ENCODE results near the gene PNPLA7.

Gene PNPLA7

DNA sequence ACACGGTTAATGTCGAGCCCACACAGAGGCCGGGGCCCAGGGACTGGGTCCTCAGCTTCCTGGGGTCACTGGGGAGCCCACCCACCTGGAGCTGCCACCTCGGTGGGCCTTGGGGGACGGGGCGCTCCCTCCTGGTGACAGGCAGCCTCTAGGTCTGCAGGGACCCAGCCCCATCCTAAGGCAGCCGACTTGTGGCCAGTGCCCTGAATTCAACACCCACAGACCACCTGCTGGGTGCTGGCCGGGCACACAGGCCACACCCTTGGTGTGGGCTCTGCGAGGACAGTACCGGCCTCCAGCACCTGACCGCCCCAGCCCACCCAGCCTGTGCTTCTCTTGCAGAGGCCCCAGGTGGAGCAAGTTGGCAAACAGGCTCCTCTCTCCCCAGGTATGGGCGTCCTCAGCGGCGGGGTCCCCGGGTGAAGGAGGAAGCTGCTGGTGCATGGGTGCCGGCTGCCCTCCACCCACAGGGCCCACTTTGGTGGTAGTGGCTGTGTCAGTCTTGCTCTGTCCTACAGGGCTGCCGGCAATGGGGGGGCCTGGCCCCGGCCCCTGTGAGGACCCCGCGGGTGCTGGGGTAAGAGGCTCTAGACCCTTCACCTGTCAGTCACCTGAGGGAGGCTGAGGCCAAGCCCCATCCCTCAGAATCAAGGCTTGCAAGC, 117.4 kb downstream of the PNPLA7 start:
- DNase-seq = no peak

DNA sequence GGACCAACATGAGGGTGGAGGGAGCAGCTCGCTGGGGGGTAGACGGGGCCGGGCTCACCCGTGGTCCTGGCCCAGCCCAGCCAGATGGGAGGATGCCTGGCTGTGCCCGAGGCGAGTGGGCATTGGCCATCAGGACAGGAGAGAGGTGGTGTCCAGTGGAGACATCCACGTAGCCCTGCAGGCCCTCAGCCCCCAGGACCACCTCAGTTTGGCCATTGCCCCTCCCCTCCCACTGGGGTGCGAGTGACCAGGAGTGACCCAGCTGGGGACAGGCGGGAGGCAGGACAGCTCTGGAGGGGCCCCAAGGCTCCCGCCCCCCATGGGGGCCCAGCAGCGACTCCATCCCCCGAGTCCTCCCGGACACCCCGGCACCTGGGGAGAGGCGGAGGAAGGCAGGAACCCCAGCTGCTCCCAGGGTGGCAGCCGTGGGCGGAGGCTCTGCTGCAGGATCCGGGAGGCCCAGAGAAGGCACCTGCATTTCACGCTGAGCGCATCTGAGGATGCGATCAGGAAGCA, 118.7 kb downstream of the PNPLA7 start:
- no peak for DNase-seq

DNA sequence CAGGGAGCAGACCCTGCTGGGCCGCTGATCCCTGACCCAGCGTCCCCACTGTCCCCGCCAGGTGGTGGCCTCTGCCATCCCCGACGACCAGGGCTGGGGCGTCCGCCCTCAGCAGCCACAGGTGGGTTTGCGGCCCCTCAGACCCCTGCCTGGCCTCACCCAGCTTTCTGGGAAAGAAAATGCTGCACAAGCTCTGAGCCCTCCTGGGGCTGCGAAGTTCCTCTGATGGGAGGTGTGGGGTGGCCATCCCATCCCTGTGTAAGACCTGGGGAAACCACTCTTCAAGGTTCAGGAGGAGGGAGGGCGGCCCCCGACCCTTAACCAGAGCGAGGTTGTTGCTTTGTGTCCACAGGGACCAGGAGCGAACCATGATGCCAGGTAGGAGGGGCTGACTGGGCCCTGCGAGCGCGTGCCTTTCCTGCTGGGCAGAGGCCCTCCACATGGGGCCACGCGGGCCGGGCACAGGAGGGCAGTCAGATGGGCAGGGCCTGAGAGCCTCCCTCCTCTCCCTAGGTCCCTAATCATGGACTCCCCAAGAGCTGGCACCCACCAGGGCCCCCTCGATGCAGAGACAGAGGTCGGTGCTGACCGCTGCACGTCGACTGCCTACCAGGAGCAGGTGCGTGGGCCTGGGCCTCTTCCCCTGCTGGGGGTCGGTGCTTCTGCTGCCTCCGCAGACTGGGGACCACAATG, 119.3 kb downstream of the PNPLA7 start:
- no peak for DNase-seq

DNA sequence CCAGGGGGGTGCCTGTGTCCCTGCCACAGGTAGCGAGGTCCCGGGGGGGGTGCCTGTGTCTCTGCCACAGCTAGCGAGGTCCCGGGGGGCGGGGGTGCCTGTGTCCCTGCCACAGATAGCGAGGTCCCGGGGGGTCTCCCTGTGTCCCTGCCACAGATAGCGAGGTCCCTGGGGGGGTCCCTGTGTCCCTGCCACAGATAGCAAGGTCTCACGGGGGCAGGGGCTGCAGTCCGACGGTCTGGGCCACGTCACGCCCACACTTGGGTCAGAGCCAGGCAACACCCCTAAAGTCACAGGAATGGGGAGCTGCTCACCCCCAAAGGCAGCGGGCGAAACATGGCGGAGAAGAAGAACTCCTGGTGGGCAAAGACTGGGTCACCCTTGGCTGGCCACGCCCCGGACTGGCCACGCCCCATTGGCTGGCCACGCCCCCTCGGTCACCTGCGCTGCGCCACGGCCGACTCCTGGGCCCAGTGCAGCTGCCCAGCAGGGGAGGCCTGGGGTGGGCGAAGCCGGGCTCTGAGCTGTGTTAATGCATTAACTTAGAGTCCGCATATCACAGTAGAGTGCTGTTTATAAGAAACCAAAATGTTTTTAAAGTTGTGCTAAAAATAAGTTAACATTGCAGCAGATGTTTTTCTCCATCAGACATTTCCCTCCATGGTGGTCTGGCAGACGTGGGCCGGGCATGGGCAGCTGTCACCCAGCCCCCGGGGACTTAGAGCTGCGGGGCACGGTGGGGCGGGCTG, 120.1 kb downstream of the PNPLA7 start:
- DNase-seq = no peak

DNA sequence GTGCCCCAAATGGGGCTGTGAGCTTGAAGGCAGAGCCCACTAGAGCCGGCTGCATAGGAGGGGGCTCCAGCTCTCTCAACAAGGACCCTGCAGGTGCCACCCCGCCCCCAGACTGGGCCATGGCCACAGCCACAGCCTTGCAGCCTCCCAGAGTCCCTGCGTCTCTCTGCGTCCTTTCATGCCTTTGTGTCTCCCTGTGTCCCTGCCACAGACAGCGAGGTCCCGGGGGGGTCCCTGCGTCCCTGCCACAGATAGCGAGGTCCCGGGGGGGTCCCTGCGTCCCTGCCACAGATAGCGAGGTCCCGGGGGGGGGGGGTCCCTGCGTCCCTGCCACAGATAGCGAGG, 120.7 kb downstream of the PNPLA7 start:
- DNase-seq = no peak

DNA sequence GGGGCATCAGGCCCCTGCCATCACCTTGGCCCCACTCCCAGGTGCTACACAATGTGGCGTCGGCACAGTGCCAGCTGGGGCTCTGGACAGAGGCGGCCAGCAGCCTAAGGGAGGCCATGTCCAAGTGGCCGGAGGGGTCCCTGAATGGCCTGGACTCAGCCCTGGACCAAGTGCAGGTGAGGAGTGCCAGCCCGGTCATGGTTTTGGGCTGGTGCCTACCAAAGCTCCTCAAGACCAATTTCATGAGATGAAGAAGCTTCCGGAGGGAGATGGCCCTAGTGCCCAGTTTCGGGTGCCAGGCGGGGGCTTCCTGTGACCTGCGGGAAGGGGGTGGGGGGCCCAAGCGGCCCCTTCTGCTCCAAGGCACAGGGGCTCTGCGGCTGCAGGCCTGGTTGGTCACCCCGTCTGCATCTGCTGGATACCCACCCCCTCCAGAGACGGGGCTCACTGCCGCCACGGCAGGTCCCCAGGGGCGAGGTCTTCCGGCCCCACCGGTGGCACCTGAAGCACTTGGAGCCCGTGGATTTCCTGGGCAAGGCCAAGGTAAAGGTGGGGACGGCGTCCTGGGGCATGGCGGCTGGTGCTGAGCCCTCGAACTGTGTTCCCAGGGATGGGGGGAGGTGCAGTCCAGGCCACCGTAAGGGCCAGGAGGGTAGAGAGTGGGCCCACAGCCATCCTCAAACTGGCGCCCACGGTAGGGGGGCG, 121.2 kb downstream of the PNPLA7 start:
- DNase-seq = no peak

DNA sequence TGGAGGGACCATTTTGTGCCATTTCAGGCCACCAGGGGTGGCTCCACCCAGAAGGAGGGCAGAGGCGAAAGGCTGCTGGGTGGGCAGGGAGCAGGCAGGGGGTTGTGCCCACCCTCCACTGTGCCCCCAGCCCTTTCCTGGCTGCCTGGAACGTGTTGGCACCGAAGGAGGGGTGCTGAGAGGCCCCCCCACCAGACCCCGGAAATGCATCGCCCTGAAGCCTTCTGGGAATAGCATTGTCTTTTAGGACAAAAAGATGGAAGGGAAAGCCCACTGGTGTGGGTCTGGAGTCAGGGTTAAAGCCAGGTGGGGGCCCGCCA, 121.9 kb downstream of the PNPLA7 start:
- no peak for DNase-seq

DNA sequence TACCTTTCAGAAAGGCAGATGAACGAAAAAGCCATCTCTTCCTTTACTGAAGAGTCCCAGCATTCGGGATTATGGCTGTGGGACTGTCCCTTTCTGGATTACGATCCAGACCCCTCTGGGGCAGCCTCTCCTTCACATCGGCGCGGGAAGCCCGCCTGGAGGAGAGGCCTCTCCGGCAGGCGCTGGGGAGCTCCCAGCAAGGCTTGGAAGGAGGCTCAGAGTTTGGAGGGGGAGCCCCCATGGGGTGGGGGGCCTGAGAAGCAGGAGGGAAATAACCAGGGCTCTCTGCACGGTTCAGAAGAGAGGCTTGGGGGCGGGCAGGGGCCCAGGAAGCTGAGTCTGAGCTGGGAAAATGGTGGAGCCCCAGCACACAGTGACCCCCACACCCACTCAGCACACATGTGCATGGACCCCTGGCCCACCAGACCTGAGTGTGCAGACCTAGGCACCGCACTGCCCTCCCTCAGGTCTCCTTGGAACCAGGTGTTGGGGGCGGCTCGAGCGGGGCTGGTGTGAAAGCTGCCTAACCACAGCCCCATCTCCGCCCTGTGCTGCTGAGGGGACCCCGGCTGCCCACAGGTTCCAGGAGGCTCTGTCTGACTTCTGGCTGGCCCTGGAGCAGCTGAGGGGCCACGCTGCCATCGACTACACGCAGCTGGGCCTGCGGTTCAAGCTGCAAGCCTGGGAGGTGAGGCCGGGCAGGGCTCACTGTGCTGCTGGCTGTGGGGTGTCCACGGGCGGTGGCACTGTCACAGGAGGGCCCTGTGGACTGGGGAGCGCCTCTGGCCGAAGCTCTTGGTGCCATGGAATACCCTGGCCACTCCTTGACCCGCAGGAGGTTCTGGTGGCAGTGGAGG, 122.5 kb downstream of the PNPLA7 start:
- DNase-seq = no peak

DNA sequence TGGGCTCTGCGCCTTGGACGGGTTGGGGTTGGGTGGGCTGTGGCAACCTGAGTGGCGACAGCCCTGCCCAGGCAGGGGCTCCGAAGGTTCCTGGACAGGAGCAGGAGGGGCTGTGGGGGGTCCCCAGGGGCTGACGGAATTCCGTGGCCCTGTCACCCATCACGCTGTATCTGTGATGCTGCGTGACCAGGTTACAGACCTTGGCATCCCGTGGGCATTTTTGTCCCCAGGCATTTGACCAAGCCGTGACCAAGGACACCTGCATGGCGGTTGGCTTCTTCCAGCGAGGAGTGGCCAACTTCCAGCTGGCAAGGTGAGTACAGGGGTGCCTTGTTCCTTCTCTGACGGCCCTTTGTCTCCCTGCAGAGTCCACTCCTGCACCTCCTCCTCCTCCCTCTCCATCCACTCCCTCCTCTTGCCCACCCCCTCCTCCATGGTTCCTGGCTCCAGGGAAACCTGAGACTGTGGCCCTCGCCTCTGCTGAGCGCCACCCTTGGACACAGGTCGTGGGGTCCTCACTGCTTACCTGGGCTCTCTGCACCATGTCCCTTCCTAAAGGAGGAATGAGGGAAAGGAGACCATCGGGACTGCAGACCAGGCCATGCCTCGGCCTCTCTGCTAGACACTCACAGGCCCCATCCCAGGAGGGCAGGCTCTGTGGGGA, 124.1 kb downstream of the PNPLA7 start:
- DNase-seq = no peak

DNA sequence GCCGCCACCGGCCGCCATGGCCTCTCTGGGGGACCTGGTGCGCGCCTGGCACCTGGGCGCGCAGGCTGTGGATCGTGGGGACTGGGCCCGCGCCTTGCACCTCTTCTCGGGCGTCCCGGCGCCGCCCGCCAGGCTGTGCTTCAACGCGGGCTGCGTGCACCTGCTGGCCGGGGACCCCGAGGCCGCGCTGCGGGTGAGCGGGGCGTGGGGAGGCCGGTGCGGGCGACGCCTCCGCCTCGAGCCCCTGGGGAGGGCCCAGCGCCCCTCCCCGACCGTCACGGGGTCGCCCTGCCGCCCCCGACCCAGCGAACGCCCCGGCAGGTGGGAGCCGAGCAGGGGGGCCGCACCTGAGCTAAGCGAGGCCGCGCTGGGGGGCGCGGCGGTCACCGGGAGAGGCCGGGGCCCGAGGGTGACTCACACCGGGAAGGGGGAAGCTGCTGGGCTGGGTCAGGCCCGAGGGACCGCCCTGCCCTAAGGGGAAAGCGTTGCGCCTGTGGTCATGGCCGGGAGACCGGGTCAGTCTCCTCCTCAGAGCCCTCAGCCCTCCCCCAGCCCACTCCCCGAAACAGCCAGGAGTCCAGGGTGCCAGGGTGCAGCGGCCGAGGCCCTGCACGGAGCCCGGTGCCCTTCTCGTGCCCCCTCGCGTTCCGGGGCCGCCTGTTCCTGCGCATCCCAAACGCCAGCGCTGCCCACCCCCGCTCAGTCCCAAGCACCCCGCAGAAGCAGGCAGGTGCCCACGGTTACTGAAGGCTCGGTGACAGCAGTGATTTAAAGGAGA, 126.5 kb downstream of the PNPLA7 start:
- no peak for DNase-seq

DNA sequence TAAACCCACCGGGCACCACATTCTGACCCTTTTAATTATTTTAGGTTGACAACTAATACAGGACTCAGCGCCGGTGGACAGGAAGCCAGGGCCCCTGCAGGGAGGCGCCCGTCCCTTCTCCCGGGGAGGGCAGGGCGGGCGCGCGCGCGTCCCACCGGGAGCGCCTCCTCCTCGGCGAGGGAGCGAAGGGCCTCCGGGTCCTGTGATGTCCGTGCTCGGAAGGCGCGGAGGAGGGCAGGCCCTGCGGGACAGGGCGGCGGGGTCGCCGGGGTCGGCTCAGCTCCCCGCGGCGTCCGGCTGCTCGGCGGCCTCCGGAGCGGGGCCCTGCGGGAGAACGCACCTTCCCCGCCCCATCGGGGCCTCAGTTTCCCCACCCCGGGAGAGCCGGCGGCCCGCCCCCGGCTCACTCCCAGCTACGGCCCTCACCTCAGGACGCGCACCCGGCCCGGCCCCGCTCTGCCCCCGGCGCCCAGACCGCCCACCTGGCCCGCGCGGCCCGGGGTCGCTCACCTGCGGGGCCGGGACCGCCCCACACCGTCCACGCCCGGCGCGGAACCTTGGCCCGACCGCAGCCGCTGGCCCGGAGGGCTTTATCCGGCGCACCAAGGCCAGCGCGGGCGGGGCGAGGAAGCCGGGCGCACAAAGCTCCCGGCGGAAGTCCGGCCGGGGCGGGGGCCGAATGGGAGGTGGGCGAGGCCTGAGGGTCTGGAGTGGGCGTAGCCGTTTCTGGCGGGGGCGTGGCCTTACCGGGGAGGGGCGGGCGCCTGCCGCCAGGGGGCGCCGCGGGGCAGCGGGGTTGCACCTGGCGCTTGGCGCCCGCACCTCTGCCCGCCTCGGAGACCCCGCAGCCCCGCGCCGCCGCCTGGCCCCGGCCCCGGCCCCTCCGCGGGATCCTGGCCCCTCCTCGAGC, 127.3 kb downstream of the PNPLA7 start, which contains the start of the genes EXD3 and NOXA1:
Gene EXD3 (minus strand): TSS at position 559 of the 910 bp plus-strand sequence. CDS start 27,805 bp downstream, outside the sequence.
Gene NOXA1 (plus strand): TSS at position 790 of the 910 bp plus-strand sequence. CDS start 137 bp downstream, outside the sequence.
- DNase-seq = peak; percentile 82

DNA sequence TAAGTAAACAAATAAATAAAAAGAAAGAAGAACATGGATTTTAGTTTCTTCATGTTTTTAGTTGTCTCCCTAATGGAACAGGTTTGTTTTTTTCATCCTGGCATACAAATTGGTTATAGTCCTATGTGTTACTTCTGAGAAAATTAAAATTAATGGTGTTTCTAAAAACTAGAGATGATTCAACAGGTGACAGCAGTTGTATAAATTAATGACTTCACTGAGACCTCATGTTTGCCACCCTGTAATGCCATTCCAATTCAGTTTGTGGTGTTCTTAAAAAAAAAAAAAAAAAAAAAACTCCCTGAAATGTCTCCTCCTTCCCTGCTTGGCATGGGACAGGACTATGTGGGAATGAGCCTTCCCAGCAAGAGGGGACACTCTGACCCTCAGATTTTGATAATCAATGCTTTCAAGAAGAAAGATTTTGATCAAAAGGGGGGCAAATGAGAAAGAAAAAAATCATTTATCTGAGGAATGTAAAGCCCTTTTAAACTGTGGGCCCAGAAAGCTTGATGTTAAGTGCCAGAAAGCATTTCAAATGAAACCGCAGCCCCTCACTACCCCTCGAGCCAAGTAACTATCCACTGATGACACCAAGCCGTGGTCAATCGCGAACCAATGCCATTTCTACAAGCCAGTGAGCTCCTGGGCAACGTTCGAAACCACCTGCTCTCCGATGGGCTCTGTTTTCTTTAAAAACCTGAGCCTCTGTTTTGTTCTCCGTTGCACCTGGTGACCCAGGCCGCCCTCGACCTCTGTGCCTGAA, 128.2 kb downstream of the PNPLA7 start:
- no peak for DNase-seq

DNA sequence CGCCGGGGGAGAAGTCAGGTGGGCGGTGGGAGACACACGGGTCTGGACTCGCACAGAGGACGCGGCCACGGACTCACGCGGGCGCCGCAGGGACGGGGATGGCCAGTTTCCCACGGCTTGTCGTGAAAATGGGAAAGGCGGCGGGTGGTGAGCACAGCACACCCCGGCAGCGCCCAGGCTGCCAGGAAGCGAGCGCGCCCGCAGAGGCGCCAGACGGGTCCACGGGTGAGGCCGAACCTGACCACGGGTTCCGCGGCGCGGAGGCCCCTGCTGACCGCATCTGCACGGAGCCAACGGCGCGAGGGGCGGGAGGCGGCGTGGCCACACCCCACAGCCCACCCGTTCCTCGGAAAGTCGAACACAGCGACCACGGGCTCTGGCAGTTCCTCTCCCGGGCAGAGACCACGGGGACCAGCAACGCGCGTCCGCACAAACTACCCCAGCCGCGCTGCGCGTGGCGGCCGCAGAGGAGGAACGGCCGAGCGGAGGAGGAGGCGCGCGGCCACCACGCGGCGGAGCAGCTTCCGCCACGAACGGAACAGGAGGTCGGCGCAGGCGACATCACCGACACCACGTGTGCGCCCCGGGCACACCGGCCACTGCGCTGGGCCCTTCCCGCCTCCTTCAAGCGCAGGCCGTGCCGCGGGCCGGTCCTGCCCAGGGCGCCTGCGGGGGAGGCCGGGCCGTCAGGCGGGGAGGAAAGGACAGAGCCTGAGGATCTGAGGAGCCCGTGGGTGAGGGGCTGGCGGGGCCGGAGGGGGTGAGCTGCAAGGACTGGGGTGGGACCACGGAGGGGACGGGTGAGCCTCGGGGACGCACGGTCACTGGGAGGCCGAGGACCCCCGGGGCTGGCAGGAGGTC, 132.8 kb downstream of the PNPLA7 start:
- no peak for DNase-seq

DNA sequence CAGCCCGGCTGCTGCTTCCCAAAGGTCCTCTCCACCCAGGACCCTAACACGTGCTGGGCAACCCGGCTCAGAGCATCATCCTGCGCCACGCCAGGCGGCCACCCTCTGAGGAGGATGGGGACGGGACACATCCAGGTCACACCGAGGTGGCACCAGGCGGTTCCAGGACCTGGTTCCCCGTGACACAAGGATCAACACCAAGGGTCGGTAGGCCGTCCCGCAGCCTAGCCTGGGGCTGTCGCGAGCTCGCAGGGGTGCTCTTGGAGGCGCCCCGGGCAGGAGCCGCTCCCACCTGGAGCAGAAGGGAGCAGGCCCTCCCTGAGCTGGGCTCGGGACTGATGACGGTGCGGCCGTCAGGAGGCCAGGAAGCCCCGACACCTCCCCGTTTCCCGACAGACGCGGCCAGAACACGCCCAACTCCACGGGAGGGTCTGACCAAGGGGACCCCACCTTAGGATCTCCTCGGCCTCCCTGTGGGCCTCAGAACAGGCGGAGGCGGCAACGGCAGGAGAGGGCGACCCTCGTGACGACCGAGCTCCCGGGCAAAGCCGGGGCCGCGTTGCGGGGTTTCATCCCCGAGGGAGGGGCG, 133.5 kb downstream of the PNPLA7 start:
- DNase-seq = no peak

DNA sequence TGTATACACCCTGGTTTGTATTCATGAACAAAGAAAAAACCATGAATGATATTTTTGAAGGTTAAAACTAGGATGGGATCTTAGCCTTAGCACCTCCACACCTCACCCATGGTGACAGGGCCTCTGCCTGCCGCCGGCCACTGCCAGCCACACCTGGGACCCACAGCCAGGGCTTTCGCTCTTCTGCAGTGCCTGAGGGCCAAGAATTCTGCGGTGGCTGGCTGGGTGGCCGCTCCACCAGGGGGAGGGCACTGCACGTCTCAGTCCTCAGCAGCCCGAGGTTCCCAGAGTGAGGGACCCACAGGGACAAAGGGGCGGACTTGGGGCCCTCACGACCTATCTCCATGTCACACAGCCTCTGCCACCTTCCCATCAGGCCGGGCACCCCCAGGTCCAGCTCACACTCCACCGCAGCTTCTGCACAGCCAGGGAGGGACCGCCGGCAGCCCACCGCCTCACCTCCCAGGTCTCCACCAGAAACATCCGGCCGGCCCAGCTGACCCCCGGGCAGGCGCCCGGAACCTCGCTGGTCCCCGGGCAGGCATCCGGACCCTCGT, 134.1 kb downstream of the PNPLA7 start:
- DNase-seq = no peak

DNA sequence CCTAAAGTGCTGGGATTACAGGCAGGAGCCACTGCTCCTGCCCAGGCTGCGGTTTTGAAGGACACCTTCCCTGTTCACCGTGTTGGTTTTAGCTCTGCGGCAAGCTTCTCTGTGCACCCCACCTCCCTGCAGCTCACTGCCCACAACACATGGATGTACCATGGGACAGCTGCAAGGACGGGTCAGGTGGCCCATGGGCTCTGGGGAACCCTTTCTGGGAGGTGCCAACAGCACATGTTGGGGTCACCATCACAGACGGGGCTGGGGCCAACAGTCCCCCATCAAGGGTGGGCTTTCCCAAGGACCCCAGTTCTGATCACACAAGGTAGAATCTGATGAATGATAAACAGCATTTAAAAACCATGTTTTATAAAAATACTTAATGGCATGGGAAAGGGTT, 134.8 kb downstream of the PNPLA7 start:
- no peak for DNase-seq

DNA sequence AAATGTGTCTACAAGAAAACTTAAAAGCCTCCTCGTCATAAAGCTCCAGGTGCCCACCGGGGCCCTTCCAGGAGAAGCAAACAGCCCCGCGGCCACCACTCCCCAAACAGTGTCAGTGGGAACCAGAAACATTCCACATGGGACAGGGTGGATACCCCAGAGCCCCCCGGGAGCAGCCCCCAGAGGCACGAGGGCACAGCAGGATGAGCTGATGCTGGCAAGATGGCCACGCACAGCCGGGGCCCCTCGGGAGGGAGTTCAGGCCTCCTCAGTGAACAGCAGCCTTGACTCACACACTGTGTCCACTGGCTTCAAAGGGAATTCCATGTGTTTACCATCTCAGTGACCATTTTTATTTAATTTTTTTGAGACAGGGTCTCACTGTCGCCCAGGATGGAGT, 137.8 kb downstream of the PNPLA7 start:
- no peak for DNase-seq
